HEK293 (cell line): ENCODE measurements around the gene PAN2.
A peak's percentile ranks its signal among the peaks of the same experiment; 100 is the strongest.
"Not testable (repeated sequence)": the region's sequence is repeated elsewhere in the genome, so short reads cannot be mapped to it uniquely, and the experiment has no call there.

Experiments
- CTCF ChIA-PET: fragments of 350-600 bp; formaldehyde crosslinking; extraction: SDS; loops from one replicate; lab custom pipeline; 2021; ENCODE audit warnings: antibody characterized with exemption; lab: Yijun Ruan, JAX
- POLR2A ChIA-PET: fragments of 300-600 bp; formaldehyde crosslinking; extraction: SDS; loops from one replicate; lab custom pipeline; 2020; ENCODE audit warnings: antibody characterized with exemption, inconsistent platforms; lab: Yijun Ruan, JAX
- H3K27ac ChIP-seq: fragments of 200-500 bp; sonication (Bioruptor generic); 2 replicates; pipeline ENCODE4 v1.5.1; 2014; ENCODE audit warnings: low read depth, low read length, control low read depth, inconsistent platforms; ENCODE audit errors: extremely low read depth
- H3K36me3 ChIP-seq, 2 experiments: fragments of 200-500 bp in 1 of 2; sonication (Bioruptor generic) in 1 of 2; 1 replicate in 1 of 2; 2 replicates in 1 of 2; pipeline ENCODE4 v1.5.1; 2014 to 2017; ENCODE audit warnings: inconsistent platforms in 2 of 2, low read length in 2 of 2; ENCODE audit not compliant: control insufficient read depth in 2 of 2, insufficient read depth in 1 of 2
- H3K4me1 ChIP-seq: fragments of 200-500 bp; sonication (Bioruptor generic); 2 replicates; pipeline ENCODE4 v1.5.1; 2014; ENCODE audit warnings: mild to moderate bottlenecking, low read length, inconsistent platforms; ENCODE audit not compliant: control insufficient read depth, insufficient read depth
- H3K4me3 ChIP-seq: 2 replicates; pipeline ENCODE4 v1.5.1; 2011; ENCODE audit warnings: low read depth, mild to moderate bottlenecking, control low read depth, low read length, moderate library complexity
- H3K9me3 ChIP-seq: fragments of 200-500 bp; sonication (Bioruptor generic); 2 replicates; pipeline ENCODE4 v1.5.1; 2014; ENCODE audit warnings: low read depth, low read length, inconsistent platforms; ENCODE audit not compliant: control insufficient read depth, insufficient read depth
- ELK4 ChIP-seq: IDR thresholded peaks from 2 replicates; pipeline ENCODE4 v1.6.1; 2011; ENCODE audit warnings: mild to moderate bottlenecking, low read depth, low read length, borderline replicate concordance
- GLI4 ChIP-seq: fragments of 450-650 bp; formaldehyde crosslinking; IDR thresholded peaks from 2 replicates; pipeline ENCODE4 v1.5.1; 2016; ENCODE audit warnings: missing biosample characterization, missing genetic modification characterization
- GLIS2 ChIP-seq: fragments of 450-650 bp; formaldehyde crosslinking; IDR thresholded peaks from 2 replicates; pipeline ENCODE4 v1.5.1; 2016; ENCODE audit warnings: missing biosample characterization, missing genetic modification characterization
- KLF8 ChIP-seq: fragments of 450-650 bp; formaldehyde crosslinking; IDR thresholded peaks from 2 replicates; pipeline ENCODE4 v1.5.1; 2016; ENCODE audit warnings: missing biosample characterization, missing genetic modification characterization
- KLF9 ChIP-seq: fragments of 450-650 bp; formaldehyde crosslinking; IDR thresholded peaks from 2 replicates; pipeline ENCODE4 v1.5.1; 2016; ENCODE audit warnings: missing biosample characterization, missing genetic modification characterization, low read depth
- SP2 ChIP-seq: fragments of 450-650 bp; formaldehyde crosslinking; IDR thresholded peaks from 2 replicates; pipeline ENCODE4 v1.5.1; 2016; ENCODE audit warnings: missing biosample characterization, missing genetic modification characterization
- TRIM28 ChIP-seq: IDR thresholded peaks from 2 replicates; pipeline ENCODE4 v1.6.1; 2011; ENCODE audit warnings: low read length, control low read depth, borderline replicate concordance
- ZBTB10 ChIP-seq: fragments of 450-650 bp; formaldehyde crosslinking; IDR thresholded peaks from 2 replicates; pipeline ENCODE4 v1.5.1; 2016; ENCODE audit warnings: missing biosample characterization, missing genetic modification characterization
- ZBTB48 ChIP-seq: fragments of 450-650 bp; formaldehyde crosslinking; IDR thresholded peaks from 2 replicates; pipeline ENCODE4 v1.5.1; 2016; ENCODE audit warnings: missing biosample characterization, missing genetic modification characterization
- ZNF121 ChIP-seq: fragments of 450-650 bp; formaldehyde crosslinking; IDR thresholded peaks from 2 replicates; pipeline ENCODE4 v1.5.1; 2016; ENCODE audit warnings: missing biosample characterization, missing genetic modification characterization
- ZNF19 ChIP-seq: fragments of 450-650 bp; formaldehyde crosslinking; IDR thresholded peaks from 2 replicates; pipeline ENCODE4; 2016; ENCODE audit warnings: missing biosample characterization, missing genetic modification characterization, low read depth
- ZNF2 ChIP-seq: fragments of 450-650 bp; formaldehyde crosslinking; IDR thresholded peaks from 2 replicates; pipeline ENCODE4 v1.5.1; 2016; ENCODE audit warnings: missing biosample characterization, missing genetic modification characterization
- ZNF362 ChIP-seq: fragments of 450-650 bp; formaldehyde crosslinking; IDR thresholded peaks from 2 replicates; pipeline ENCODE4 v1.5.1; 2016; ENCODE audit warnings: missing biosample characterization, missing genetic modification characterization
- ZNF433 ChIP-seq: fragments of 450-650 bp; formaldehyde crosslinking; IDR thresholded peaks from 2 replicates; pipeline ENCODE4 v1.5.1; 2016; ENCODE audit warnings: missing biosample characterization, missing genetic modification characterization, low read depth
- ZNF488 ChIP-seq: fragments of 450-650 bp; formaldehyde crosslinking; IDR thresholded peaks from 2 replicates; pipeline ENCODE4 v1.5.1; 2016; ENCODE audit warnings: missing biosample characterization, missing genetic modification characterization
- ZNF521 ChIP-seq: fragments of 450-650 bp; formaldehyde crosslinking; IDR thresholded peaks from 2 replicates; pipeline ENCODE4 v1.5.1; 2017; ENCODE audit warnings: missing biosample characterization, mild to moderate bottlenecking, missing genetic modification characterization
- ZNF560 ChIP-seq: fragments of 450-650 bp; formaldehyde crosslinking; IDR thresholded peaks from 2 replicates; pipeline ENCODE4 v1.5.1; 2017; ENCODE audit warnings: missing biosample characterization, missing genetic modification characterization, borderline replicate concordance
- ZNF585B ChIP-seq: fragments of 450-650 bp; formaldehyde crosslinking; IDR thresholded peaks from 2 replicates; pipeline ENCODE4 v1.5.1; 2016; ENCODE audit warnings: missing biosample characterization, missing genetic modification characterization
- ZNF692 ChIP-seq: fragments of 450-650 bp; formaldehyde crosslinking; IDR thresholded peaks from 2 replicates; pipeline ENCODE4 v1.5.1; 2016; ENCODE audit warnings: missing biosample characterization, missing genetic modification characterization
- ZNF791 ChIP-seq: fragments of 450-650 bp; formaldehyde crosslinking; IDR thresholded peaks from 2 replicates; pipeline ENCODE4 v1.5.1; 2016; ENCODE audit warnings: missing biosample characterization, missing genetic modification characterization
- ZNF830 ChIP-seq: fragments of 450-650 bp; IDR thresholded peaks from 2 replicates; pipeline ENCODE4 v1.5.0; 2018; ENCODE audit warnings: missing biosample characterization, missing genetic modification characterization, low read depth, mild to moderate bottlenecking, moderate library complexity
- ZSCAN5A ChIP-seq: fragments of 450-650 bp; formaldehyde crosslinking; IDR thresholded peaks from 2 replicates; pipeline ENCODE4 v1.5.1; 2016; ENCODE audit warnings: missing biosample characterization, missing genetic modification characterization

PAN2 gene

GRCh38 chr12:56342290-56342689 is 8.5 kb upstream of the PAN2 start:
- not testable (repeated sequence) for H3K9me3 ChIP-seq, H3K4me1 ChIP-seq, H3K27ac ChIP-seq, H3K4me3 ChIP-seq
- H3K36me3 ChIP-seq, result peaks cover 6 to 45% of the 10 kb centered on the region in 2 experiments; a peak in 2 of 3 replicates
- ChIA-PET CTCF (interaction anchor here (0.7 to 0.8 kb wide), 2 partner anchors 17 to 122 kb away, joined by 3 to 7 read pairs; no protein-coding TSS in a partner anchor), POLR2A (interaction anchor here (0.6 to 4.3 kb wide), 4 partner anchors 17 to 145 kb away, joined by 3 to 24 read pairs (median 3); partner anchors contain the start of genes CNPY2, GLS2, STAT2 and TIMELESS)
- peak; percentile 91 for TF ChIP-seq ZNF121 (tag by site-specific recombination)

GRCh38 chr12:56341616-56342015 is 7.8 kb upstream of the PAN2 start:
- Histone ChIP-seq H3K9me3 (no peaks in the 10 kb centered on the region), H3K4me3 (no peak overlapping the region), H3K27ac (no peak overlapping the region)
- TF ChIP-seq ZNF19 (tag by site-specific recombination), result no peak
- TF ChIP-seq ZBTB10 (tag by site-specific recombination), result no peak
- TF ChIP-seq TRIM28, result no peak
- TF ChIP-seq ZSCAN5A (tag by site-specific recombination), result no peak
- no peak for TF ChIP-seq ZNF521 (tag by site-specific recombination)
- no peak for TF ChIP-seq ZNF2 (tag by site-specific recombination)
- TF ChIP-seq, all 188 proteins: peak for 0
- Histone ChIP-seq H3K4me1 (no peaks in the 10 kb centered on the region), H3K36me3 (peaks cover 6 to 38% of the 10 kb centered on the region in 2 experiments; a peak in 2 of 3 replicates)
- CTCF ChIA-PET, result interaction anchor here (0.6 to 1.2 kb wide), 3 partner anchors 122 to 253 kb away, joined by 3 to 5 read pairs (median 3); no protein-coding TSS in a partner anchor
- POLR2A ChIA-PET, result interaction anchor here (0.7 to 4.3 kb wide), 4 partner anchors 18 to 293 kb away, joined by 3 to 24 read pairs (median 3); partner anchors contain the start of genes CNPY2, STAT2 and TIMELESS

GRCh38 chr12:56339158-56339422 is 5.3 kb upstream of the PAN2 start:
- Histone ChIP-seq H3K36me3 (peaks cover 0 to 23% of the 10 kb centered on the region in 2 experiments; a peak in 1 of 3 replicates), H3K27ac (no peak overlapping the region), H3K9me3 (no peaks in the 10 kb centered on the region), H3K4me1 (no peaks in the 10 kb centered on the region), H3K4me3 (no peak overlapping the region)
- TF ChIP-seq ZNF560 (tag by site-specific recombination) (no peak), ZNF692 (no peak), ZNF362 (tag by site-specific recombination) (no peak), KLF8 (no peak), KLF9 (tag by site-specific recombination) (no peak), ELK4 (no peak), ZNF521 (tag by site-specific recombination) (no peak), ZNF585B (no peak), ZNF433 (tag by site-specific recombination) (no peak), SP2 (tag by site-specific recombination) (no peak), GLI4 (tag by site-specific recombination) (no peak), ZNF791 (no peak), ZNF830 (tag by site-specific recombination) (no peak), GLIS2 (tag by site-specific recombination) (no peak), ZNF121 (tag by site-specific recombination) (no peak), ZBTB48 (tag by site-specific recombination) (no peak), ZNF488 (tag by site-specific recombination) (no peak)
- POLR2A ChIA-PET, result interaction anchor here (2.3 to 2.9 kb wide), 2 partner anchors 21 to 23 kb away, joined by 10 to 12 read pairs; partner anchors contain the start of genes CNPY2 and STAT2
- CTCF ChIA-PET, result interaction anchor here (0.6 kb wide), 3 partner anchors 10 to 180 kb away, joined by 3 read pairs; no protein-coding TSS in a partner anchor
